Skeletal muscle cell (primary cell): ENCODE measurements around the gene HIRA.

ENCODE experiments used
- DNase-seq: peaks from one replicate; pipeline ENCODE4 v3.0.0-alpha.2; 2010; ENCODE audit warnings: low read depth
- H3K4me3 ChIP-seq: 2 replicates; pipeline ENCODE4 v1.5.1; 2011; ENCODE audit warnings: low read depth, mild to moderate bottlenecking, control low read depth, low read length, moderate library complexity

The HIRA gene

GRCh38 chr22:19431649-19432132 lies at the start of gene HIRA:
Gene HIRA, minus strand, starts transcription at chr22:19431733. Its CDS starts 257 bp downstream, at chr22:19431476.
- DNase-seq: peak; percentile 19

GRCh38 chr22:19480789-19481188 lies 49.3 kb upstream of the HIRA start:
- H3K4me3 ChIP-seq: no peak overlapping the region
- DNase-seq: no peak

More at GRCh38 chr22:19431649-19432132, at the start of gene HIRA:
- peak within 1 kb of the TSS; percentile 89 for H3K4me3 ChIP-seq

DNA sequence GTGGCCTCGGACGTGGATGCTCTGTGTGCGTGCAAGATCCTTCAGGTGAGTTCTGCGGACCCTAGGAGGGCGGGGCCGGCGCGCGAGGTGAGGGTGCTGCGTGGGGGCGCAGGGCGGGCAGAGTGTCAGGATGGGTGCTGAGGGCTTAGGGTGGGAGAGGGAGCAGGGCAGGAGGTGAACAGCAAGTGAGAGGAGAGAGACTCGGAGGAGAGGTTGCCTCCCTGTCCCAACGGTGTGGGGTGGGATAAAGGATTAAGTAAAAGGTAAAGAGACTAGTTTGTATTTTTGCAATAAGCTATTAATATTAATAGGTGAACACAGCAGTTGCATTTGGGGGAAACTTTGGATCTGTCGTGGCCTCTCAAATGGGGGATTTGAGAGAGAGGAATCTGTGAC lies 48.6 kb upstream of the HIRA start:
- no peak for DNase-seq
- H3K4me3 ChIP-seq: peak overlapping the region; percentile 87

GRCh38 chr22:19479355-19480172 lies 48.0 kb upstream of the HIRA start, which contains the start of gene CDC45:
Gene CDC45, plus strand, starts transcription at chr22:19479920. Its CDS starts 49 bp downstream, at chr22:19479969.
- peak; percentile 95 for DNase-seq
- H3K4me3 ChIP-seq: peak within 1 kb of the TSS; percentile 87

DNA sequence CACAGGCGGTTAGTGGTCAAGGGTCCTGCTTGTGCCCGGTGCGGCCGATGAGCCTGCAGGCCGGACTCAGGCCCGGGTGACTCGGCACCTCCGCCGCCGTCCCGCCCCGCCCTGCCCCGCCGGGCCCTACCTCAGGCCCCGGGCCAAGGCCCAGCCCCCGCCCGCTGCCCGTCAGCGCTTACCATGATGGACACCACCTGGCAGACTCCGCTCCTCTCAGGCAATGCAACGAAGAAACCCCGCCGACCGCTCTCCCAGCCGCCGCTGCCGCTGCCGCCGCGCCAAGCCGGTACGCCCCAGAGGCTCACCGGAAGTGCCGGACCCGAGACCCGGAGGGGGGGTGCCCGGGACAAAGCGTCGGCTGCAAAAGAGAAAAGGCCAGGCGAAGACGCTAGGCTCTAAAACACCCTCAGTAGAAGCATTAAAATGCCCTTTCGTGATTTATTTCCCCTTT lies 47.4 kb upstream of the HIRA start, which contains the start of gene UFD1:
TSS of gene UFD1 (minus strand) at position 293 of the 454 bp plus-strand sequence. CDS start at position 185, 108 bp downstream.
- peak within 1 kb of the TSS; percentile 87 for H3K4me3 ChIP-seq
- DNase-seq: peak; percentile 43

DNA sequence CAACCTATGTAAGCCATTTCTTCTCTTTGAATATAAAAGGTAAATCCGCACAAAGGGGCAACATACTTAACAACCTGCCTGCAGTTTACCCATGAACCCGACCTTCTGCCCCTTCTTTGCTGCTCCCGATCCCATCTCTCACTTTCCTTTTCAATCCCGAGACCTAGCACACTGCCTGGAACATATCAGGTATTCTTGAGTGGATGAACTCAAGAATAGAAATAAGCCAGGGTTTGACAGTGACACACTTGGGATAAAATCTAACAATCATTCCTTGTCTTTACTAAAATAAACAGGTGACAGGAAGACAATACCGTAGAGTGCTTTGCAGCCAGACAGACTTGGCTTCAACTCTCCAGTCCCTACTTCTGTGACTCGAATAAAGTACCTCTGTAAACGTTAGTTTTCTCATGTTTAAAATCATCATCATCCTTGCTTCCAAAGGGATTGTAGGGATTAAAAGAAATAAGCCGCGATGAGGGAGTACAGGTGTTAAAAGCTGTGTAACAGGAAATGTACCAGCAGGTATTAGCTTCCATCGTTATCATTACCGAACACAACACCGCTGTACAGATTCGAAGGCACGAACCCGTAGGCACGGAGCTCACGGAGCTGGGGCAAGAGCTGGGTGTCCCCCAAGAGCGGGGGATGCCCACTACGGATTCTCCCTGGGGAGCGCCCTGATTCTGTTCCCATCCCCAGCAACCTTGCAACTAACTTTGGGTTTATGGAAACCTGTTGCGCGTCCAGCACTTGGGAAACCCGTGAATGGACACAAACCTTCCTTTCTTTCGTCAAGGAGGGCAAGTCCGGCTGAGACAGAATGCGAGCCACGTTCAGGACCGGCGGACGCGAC lies 46.7 kb upstream of the HIRA start:
- peak overlapping the region; percentile 87 for H3K4me3 ChIP-seq
- no peak for DNase-seq

- peak overlapping the region; percentile 87 for H3K4me3 ChIP-seq
- no peak for DNase-seq
These were observed 46.0 kb upstream of the HIRA start for GRCh38 chr22:19477321-19478044.

GRCh38 chr22:19476023-19476422 lies 44.5 kb upstream of the HIRA start:
- no peak overlapping the region for H3K4me3 ChIP-seq

DNA sequence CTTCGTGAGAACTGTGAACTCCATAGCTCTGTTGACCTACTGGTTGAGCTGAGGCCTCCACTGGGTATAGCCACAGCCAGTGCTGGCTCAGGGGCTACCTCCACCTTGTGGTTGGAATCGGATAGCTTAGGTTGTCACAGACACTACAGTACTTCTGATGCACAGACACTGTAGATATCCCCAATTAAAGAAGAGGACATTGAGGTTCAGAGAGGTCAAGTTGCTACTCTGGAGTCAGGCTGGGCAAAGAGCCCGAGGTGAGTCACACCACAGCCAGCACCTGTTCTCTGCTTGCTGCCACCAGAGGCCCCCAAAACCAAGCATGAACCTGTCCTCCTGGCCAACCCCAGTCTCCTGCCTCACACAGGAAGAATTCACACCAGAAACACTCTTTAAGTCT lies 42.0 kb upstream of the HIRA start:
- H3K4me3 ChIP-seq: no peak overlapping the region
- DNase-seq: no peak

More at GRCh38 chr22:19476023-19476422, 44.5 kb upstream of the HIRA start:
- no peak for DNase-seq

DNA sequence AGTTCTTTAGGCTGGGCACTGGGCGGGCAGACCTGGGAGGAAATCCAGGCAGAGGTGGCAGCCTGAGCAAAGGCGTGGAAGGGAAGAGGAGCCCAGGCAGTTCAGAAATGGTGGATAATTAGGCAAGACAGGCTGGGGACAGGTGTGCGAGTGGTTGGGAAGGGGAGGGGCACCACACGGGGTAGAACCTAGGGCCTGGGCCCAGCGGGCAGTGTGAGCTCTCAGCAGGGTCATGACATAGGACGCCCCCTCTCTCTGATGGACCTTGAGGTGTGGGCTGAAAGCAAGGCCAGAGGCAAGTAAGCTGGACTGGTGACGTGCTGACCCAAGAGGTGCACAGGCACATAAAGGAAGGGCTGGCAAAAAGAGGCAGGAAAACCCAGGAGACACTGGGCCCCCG lies 40.7 kb upstream of the HIRA start:
- DNase-seq: no peak
- H3K4me3 ChIP-seq: no peak overlapping the region

DNA sequence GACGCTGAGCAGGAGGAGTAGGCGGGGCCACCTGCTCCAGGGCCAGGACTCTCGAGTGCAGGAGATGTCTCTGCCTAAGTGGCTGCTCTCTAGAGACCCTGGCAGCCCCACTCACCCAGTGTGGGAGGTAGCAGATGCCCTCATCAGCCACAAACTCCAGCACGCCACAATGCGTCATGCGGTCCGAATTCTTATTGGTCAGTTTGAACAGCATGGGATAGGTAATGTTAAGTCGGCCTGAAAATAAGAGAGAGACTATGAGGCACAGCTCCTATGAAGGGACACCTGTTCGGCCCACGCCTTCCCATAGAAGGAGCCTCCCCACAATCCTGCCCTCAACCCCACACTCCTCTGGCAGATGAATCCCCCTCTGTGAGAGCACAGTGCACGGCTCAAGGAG lies 40.0 kb upstream of the HIRA start:
- DNase-seq: no peak
- H3K4me3 ChIP-seq: no peak overlapping the region

DNA sequence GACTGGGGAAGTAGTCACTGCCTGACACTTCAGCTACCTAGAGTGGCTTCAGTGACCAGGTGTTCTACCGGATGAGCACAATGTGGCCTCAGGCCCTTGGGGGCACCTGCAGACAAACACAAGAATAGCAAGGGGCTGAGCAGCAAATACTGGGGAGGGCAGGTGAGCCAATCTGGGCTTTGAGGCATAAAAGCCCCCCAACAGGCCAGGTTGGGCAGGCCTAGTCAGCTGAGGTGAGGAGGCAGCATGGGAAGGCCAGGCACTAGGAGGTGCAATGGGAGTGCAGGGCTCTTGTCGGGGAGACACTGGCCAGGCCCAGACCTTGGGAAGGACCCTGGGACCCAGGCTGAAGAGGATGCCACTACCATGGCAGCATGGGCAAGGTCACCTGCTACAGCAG lies 38.5 kb upstream of the HIRA start:
- no peak for DNase-seq
- no peak overlapping the region for H3K4me3 ChIP-seq

DNA sequence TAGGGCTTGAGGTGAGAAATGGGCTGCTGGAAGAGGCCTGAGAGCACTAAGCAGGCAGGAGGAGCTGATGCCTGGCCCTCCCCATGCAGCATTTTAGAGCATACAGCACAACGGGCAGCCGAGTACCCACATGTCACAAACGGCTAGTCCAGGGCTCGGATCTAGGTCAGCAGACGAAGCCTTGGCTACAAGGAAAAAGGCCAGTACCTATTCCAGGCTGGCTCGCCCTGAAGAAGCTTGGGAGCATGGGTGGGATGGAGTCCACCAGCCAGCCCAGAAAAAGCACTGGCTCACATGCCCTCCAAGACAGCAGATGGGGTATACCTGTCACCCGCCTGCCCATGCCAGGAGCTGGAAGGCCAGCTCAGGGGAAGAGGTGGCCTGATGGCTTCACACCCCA lies 37.9 kb upstream of the HIRA start:
- H3K4me3 ChIP-seq: no peak overlapping the region
- no peak for DNase-seq

- no peak overlapping the region for H3K4me3 ChIP-seq
- DNase-seq: no peak
These were observed 36.4 kb upstream of the HIRA start for GRCh38 chr22:19467912-19468311.

- DNase-seq: no peak
- no peak overlapping the region for H3K4me3 ChIP-seq
These were observed 35.6 kb upstream of the HIRA start for GRCh38 chr22:19466848-19467752.

GRCh38 chr22:19466126-19466716 lies 34.7 kb upstream of the HIRA start:
- no peak for DNase-seq
- H3K4me3 ChIP-seq: no peak overlapping the region

DNA sequence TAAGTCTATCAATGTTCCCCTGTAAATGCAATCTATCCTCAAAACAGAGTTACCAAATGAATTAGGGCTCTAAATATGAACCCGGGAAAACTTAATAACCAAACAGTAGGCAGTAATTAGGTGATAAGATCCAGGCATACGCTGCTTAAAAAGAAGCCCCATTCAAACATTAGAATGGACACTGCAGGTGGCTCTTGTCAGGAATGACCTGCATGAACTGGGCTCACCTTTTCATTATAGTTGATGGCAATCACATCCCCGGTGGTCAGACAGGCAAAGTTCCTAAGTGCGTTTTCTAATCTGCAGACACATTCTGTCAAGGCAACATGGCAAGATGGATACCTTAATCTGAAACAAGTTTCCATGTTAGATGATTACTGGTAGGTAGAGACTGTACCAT lies 33.4 kb upstream of the HIRA start:
- no peak overlapping the region for H3K4me3 ChIP-seq

GRCh38 chr22:19464546-19464945 lies 33.0 kb upstream of the HIRA start:
- DNase-seq: no peak
- no peak overlapping the region for H3K4me3 ChIP-seq

More for the DNA sequence above, 33.4 kb upstream of the HIRA start:
- no peak for DNase-seq
